NCI-H510A treated with DMSO at 0.1 percent for 48 hours (cell line): ENCODE measurements around the gene ANGPTL2.

Experiments used
- DNase-seq: peaks from one replicate; lab custom pipeline; 2025; lab: John Stamatoyannopoulos, UW

Gene ANGPTL2

DNA sequence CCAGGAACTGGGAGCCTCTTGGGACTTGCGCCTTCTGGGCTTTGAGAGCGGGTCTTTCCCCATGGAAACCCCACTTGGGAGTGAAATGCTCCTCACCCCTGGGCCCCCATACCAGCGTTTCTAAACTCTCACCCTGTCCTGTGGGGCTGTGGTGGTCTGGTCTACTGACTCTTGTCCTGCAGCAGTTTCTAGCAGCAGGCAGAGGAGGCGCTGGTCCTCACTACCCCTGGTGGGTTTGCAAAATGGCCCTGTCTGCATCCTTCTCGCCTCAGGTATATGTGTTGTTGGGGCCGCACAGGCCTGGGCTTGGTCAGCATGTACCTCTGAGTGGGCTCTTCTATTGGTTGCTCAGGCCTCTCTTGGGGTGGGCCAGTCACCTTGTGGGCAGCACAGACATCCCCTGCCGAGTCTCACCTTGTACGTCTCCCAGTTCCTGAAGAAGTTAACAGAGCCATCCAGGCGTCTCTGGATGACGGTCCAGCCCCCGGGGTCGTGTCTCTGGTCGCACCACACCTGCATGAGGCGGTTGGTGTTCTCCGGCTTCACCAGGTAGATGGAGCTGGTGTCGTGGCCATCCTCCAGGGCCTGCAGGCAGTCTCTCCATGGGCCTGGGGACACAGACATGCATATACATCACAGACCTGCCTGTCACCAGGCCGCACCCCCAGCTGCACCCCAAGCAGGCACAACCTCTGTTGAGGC, 29.0 kb downstream of the ANGPTL2 start:
- DNase-seq = no peak

DNA sequence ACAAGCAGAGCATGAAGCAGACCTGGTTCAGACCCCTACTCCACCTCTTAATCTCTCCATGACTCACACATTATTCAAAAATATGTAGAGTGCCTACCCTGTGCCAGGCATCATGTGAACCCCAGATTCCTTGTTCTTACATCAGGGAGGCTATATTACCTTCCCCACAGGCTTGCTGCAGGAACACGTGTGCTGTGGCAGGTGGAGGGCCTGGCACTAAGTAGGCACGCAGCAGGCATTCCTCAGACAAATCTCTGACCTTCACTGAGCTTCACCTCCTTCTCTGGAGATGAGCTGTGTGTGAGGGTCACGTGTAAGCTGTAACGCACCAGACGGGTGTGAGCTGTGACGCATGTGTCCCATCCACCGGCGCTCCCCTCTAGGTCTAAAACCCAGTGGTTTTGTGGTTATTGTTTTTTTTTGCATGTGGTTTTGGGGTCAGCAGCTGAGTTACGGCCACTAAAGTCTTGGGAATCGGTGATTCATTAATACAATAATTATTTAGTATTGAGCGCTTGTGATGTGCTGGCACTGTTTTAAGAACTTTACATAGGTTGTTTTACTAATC, 30.3 kb downstream of the ANGPTL2 start:
- DNase-seq = no peak

DNA sequence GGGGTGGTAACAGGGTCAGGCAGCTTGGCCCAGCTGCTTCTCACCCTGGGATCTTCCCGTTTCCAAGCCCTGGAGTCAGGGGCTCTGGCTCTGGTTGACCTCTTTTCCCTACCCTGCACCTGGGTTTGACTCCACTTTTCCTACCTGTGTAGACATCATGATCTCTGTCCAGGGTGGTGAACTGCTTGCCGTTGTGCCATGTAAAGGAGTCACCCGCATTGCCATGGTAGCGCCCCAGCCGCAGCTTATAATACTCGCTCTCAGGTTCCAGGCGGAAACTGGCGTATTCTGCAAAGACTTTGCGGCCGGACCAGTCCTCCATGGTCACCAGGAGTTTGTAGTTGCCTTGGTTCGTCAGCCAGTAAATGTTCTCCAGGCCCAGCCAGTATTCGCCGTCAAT, 30.9 kb downstream of the ANGPTL2 start:
- no peak for DNase-seq

DNA sequence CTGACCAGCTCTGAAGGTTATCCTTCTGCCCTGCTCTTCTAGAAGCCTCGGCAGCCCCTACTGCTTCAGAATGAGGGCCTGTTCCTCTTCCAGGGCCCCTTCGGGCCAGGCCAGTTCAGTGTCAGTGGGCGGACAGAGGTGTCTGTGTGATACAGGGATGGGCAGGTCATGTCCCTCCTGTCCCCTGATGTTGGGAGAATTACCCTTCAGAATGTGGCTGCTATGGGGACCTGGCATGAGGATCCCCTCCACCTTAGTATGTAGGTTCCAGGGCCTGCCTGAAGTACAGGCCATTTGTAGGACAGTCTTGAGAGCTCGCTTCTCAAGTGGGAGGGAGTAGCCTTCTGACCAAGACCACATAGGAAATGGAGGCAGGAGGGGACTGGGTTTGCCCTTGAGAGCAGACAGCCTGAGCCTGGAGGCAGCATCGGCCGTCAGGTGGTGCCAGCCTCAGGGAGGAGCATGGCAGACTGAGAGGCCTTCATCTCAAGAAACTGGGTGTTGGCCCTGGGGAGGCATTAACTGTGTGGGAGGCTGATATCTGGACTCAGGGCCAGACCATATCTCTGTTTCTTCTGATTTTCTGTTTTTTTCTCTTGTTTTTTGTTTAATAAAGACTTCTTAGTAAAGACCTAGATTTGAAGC, 32.0 kb downstream of the ANGPTL2 start:
- DNase-seq = no peak

DNA sequence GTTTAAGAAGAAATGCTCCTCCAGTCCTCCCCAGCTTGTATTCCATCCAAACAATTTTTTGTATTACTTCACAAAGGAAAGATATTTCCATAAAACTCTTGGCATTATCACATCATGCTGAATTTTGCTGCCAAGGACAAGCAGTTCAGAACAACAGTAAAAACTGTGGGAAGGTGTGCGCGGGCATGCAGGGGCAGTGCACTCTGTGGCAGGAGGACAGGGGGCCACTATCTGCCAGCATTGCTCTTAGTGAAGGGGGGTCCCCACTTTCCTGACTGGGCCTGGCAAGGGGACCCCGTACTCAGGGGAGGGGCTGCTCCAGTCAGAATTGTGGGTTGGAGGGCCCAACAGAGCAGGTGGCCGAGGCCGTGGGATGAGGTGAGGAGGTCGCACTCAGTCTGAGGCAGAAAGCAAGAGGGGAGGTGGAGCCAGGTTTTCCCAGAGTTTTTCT, 32.8 kb downstream of the ANGPTL2 start:
- no peak for DNase-seq

DNA sequence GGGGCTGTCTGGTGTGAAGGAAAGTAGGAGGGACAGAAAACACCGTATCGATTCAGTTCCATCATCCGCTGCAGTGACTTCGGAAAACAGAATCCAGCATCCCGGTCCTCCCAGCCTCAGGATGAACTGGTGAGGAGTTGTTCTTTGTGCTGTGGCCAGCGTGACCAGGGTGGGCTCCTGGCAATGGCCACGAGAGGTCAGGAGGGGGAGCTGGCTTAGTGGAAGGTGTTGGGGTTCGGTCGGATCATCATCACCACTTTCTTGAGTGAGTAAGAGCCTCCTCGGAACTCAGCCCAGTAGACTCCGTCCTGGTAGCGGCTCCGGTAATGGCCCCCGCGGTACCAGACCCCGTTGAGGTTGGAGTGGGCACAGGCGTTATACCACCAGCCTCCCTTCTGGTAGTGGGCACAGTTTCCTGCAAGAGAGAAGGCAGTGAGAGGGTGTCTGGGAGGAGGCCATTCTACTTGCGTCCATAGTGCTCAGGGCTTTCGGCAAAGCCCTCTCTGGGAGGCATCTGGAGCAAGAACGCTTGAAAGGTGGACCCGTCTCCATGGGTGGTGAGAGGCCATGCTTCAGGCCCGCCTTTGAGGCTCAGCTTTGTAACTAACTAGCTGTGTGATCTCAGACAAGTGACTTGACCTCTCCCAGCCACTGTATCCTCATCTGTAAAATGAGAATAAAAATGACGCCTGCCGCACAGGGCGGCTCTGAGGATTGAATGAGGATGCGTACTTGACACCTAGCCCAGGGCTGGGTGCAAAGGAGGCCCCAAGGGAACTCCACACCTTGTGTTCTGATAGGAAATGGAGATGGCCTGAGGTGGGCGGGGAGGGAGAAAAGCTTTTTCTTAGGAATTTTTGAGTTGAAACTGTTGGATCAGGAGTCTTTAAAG, 33.5 kb downstream of the ANGPTL2 start:
- no peak for DNase-seq

DNA sequence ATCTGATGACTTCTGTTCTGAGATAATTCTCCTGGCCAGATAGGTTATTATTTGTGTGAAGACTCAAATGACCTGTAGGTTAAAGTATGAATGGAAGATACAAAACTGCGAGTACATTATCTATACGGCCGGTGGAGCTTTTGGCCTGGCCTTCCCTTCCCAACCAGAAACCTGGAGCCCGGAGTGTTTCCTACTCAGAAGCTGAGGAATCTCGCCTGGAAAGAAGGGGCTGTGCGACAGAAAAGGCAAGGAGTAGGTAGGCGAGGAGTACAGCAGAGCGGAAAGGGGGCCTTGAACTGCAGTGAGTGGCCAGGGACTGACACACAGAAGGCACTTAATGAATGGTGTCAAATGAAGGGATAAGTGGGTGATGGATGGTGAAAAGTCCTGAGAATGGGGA, 34.6 kb downstream of the ANGPTL2 start:
- DNase-seq = no peak

DNA sequence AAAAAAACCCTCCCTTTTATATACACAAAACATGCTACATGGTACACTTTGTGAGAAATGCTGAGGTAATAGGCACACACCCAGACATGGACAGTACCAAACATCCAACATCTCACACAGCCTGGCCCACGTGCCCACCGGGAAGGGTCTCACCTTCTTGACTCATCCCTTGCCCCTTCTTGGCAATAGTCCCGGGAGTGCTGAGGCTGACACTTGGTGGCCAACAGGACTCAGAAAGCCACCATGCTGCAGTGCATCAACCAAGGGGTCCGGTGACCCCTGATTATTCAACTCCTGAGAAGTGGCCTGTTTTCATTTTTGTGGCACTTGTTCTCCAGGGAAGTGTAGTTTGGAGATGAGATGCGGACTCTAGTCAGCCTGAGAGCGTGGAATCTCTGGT, 35.0 kb downstream of the ANGPTL2 start:
- DNase-seq = no peak

DNA sequence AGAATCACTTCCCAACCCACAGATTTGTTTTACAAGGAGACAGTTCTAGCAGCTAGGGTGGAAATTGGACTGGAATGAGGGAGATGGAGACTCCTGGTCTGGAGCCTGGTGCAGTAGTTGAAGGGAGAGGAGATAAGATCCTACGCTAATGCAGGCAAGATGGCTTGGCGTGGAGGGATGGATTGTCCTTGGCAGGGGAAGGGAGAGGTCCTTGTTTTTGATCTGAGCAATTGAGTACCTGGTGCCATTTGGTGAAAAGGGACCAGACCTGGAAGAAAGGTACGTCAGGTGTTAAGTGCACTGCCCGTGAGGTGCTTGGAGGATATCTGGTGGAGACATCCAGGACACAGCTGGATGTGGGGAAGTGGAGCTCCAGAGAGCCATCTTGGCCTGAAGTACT, 35.7 kb downstream of the ANGPTL2 start:
- no peak for DNase-seq

DNA sequence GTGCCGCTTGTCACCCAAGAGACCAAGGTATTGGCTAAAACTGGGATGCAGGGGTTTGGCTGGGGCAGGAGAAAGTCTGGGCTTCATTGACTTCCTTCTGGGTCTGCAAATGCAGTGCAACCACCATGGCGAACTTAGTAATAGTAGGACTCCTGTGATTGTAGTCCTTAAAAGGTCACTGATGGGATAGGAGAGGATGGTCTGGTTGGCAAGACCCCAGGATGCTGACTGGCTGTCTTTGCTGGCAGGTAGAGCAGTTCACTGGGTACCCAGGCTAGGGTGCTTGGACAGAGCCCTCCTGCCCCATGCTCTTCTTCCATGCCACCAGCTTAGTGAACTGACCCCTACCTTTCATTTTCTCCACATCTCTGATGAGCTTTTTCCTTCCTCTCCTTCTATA, 37.2 kb downstream of the ANGPTL2 start:
- no peak for DNase-seq

DNA sequence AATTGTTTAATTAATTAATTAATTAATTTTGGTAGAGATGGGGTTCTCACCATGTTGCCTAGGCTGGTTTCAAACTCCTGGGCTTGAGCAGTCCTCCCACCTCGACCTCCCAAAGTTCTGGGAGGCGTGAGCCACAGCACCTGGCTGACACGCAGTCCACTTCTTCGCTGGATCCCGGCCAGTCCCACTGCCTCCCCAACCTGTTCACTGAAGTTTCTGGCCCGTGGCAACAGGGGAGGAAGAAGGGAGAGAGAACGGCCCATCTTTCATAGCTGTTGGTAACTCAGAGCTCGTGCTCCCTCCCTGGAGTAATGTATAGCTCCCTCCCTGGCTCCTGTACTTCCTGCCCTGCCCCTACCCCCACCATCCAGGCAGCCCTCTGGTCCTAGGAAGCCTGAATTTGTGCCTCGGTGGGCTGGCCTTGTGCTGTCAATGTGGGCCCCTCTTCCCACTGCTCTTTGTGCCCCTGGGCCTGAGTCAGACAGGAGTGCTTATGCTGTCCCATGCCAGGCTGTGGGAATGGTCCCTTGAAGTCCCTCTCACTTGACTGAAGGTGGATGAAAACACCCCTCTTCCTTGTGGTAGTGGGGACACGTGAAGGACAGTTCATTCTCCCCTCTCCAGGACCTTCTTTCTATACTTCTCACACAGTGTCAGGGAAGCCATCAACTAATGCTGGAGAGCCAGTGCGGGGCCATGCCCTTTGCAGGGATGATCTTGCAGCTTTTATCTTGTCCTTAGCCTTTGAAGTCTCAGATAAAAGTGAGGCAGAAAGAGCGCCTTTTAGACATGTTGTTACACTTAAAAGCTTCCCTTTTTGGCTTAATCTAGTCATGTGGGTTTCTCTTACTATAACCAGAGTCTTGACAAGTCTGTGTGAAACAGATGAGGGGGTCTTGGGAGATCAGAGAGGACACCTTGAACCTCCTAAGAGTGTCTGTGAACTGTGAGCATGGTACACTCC, 38.1 kb downstream of the ANGPTL2 start:
- no peak for DNase-seq

DNA sequence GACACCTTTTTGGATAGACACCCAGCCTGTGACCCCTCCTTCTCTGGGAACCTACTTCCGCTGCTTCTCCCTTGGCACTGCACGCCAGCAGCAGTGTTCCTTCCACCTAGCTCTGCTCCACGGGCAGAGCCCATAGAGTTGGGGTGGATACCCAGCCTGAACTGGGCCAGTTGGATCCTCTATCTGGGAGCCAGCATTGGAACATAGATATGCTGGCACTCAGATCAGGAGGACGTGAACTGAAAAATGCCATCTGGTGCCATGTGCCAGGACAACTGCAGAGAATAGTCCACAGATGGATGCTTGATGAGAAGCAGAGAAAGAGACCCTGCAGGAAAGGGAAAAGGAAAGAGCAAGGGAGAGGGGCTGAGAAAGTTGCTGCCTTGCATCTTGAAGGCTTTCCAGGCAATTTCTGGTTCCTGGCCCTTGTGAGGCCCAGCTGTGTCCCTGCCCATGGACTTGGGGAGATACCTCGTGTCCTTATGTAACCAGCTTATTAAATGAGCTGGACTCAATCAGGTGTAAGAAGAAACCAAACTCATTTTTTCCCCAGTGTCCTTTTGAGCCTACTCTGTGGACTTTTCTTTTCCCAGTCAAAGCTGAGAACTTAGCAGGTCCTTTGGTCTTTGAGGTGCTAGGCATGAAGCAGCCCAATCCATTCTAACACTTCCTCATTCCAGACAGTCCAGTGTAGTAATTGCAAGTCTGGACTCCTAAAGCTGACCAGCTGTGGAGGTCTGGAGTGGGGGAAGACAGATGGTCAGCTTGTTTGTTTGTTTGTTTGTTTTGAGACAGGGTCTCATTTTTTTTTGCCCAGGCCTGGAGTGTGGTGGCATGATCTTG, 39.1 kb downstream of the ANGPTL2 start:
- no peak for DNase-seq

DNA sequence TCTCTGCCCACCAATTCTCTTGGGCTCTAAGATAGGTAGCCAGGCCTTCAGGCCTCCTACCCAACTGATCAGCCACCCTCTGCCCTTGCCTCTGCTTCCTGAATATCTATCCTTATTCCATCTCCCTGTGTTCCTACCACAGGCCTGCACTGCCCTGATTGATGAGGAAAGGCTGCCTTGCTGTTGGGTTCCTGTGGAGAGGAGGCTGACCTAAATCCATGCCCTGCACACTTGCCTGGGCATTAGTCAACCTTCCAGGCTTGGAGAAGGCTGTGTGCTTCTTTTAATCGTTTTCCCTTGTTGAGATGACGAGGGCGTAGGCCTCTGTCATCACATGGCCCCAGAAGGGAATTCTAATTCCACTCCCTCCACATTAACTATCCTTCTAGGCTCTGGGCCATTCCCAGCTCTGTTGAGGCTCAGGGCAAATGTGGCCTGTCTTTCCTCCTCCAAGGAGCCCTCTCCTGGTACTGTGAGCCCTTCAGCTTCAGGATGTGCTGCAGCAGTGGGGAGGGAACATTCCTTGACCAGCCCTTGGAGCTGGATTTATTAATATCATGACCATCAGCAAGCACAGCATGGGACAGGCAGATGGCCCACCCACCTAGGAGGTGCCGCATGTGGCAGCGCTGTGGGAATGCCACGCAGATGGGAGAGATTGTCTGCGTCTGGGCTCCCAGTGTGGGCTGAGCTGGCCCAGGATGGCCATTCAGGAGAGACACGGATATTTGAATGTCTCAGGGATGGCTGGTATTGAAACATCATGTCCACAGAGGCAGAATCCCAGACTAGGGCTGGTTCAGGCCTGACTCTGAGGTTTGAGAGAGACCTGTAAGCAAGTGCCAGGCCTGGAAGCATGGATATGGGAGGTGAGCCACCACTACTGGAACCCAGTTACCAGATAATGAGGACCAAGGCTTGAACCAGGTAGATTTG, 40.9 kb downstream of the ANGPTL2 start:
- DNase-seq = no peak

DNA sequence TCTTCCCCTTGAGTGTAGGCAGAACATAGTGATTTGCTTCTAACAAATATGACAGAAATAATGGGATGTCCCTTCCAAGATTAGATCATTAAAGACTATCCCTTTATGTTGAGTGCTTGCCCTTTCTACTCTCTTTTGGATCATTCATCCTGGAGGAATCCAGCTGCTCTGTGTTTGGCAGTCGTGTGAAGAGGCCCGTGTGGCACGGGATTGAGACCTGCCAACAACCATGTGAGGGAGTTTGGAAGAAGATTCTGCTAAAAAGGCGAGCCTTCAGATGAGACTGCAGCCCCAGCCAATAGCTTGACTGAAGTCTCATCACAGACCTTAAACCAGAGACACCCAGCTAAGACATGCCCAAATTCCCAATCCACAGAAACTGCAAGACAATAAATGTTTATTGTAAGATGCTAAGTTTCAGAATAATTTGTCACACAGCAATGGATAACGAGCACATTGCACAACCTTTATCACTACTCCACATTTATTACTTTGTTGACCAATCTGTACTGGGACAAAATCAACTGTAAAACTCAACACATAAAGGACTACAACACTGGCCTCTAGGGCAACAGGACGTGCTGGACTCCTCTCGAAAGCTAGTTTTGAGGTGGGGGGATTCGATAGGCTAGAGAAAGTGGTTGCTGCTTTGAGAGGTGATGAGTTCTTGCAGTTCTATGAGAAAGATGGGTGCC, 42.8 kb downstream of the ANGPTL2 start:
- DNase-seq = no peak

DNA sequence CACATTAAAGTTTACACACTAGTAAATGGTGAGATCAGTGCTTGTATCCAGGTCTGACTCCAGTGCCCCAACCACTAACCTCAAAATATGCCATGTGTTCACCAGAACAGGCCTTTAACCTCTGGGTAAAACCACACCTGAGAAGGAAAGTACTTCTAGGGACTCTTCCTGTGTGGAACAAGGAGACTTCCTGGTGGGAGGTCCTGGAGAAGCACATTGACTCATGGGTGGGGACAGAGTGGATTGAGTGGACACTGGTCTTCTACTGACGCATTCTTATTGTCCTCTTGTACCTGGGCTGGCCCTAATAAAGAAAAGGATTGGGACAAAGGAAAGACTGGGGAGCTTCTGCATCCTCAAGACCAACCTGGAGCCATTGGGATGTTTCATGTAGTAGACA, 43.4 kb downstream of the ANGPTL2 start:
- no peak for DNase-seq

DNA sequence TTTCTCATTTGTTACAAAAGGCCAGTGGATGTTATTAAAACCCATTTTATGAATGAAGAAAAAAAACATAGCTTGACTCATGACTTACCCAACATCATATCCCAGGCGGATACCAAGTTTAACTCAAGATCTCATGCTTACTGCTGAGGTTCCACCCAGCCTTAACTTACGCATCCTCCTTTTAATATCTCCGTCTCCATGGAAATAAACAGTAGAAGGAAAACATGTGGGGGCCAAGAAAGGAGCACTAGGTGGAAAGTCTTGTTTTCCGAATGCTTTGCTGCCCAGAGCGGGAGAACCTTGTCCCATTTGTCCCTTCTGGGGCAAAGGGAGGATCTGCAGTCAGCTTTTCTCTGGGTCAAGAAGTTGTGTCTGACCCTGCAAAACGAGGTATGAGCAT, 44.1 kb downstream of the ANGPTL2 start:
- DNase-seq = no peak

DNA sequence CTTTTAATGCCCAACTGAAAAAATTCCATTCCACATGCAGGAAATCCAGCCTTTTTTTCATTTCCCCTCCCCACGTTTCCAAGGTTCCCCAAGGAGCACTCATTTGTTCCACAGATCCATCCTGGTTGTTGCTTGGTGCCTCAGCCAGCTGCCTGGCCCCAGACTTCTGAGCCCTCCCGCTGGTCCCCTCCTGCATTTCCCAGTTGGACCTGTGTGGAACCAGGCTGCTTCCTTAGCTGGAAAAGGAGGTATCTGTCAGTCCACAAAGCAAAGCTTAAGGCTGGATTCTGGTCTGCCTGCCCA, 44.8 kb downstream of the ANGPTL2 start:
- DNase-seq = no peak

DNA sequence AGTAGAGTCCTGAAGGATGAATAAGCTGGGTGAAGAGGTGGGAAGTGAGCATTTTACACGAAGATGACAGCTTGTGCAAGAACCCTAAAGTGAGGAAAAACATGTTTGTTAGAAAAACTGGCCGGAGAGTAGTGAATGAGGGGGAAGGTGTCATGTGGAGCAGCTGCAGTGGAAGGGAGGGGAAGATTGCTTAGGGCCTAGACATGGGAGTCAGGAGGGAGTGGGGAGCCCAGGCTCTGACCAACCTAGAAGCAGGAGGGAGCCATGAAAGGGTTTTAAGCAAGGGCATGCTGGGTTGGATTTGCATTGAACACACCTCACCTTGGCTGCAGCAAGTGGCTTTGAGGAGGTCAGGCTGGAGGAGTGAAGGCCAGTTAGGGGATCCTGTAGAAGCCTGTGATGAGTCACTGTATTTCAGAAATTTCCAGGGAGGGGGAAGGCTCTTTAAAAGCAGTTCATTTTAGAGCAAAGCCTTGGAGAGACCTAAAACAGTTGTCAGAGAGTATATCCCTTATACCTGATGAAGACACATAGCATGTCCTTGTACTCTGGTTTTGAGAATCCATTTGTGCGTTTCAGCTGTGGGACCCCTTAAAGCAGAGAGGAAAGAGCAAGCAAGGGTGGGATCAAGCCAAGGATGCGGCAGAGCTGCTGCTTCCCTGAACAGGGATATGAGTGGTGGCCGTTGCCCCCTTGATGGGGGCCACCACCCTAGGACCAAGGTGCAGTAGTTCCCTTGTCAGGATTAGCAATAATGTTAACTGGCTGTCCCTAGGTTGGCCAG, 45.4 kb downstream of the ANGPTL2 start:
- DNase-seq = no peak
